Tibial nerve (tissue), 4 donors: Measurements from ENCODE around the gene DERL3. TPM values are rescaled to one million over a fixed set of nuclear protein-coding genes. Genes with fewer than 3 reads are reported as not detected.

Experiments used
- DNase-seq, 2 donors: peaks; one replicate each; pipeline ENCODE4 v3.0.0-alpha.2; 2019; ENCODE audit warnings: low spot score in 2 of 2
- H3K27ac ChIP-seq, 4 donors: fragments of 200-600 bp; sonication (generic) in 3 of 4; one replicate each; pipeline ENCODE4 v1.5.1; 2017 to 2019; ENCODE audit warnings: mild to moderate bottlenecking in 1 of 4
- H3K27me3 ChIP-seq, 2 donors: fragments of 200-600 bp; sonication (generic) in 1 of 2; one replicate each; pipeline versions ENCODE4 v1.5.1 to v1.6.0; 2017 to 2019
- H3K36me3 ChIP-seq, 3 donors: fragments of 200-600 bp; sonication (generic); one replicate each; pipeline ENCODE4 v1.5.1; 2018 to 2019
- H3K4me1 ChIP-seq, 4 donors: fragments of 200-600 bp; sonication (generic) in 3 of 4; one replicate each; pipeline ENCODE4 v1.5.1; 2017 to 2019
- H3K4me3 ChIP-seq, 4 donors: fragments of 200-600 bp; sonication (generic) in 3 of 4; one replicate each; pipeline ENCODE4 v1.5.1; 2017 to 2019; ENCODE audit warnings: mild to moderate bottlenecking in 1 of 4, moderate library complexity in 1 of 4
- H3K9me3 ChIP-seq, 4 donors: fragments of 200-600 bp; sonication (generic) in 3 of 4; one replicate each; pipeline ENCODE4 v1.5.1; 2017 to 2019
- EP300 ChIP-seq, 2 donors: sonication (generic); formaldehyde crosslinking; IDR thresholded peaks; one replicate each; pipeline ENCODE4 v1.6.1; 2017; ENCODE audit warnings: antibody characterized with exemption in 2 of 2, mild to moderate bottlenecking in 1 of 2
- POLR2A ChIP-seq, 2 donors: fragments of 450-650 bp; IDR thresholded peaks; one replicate each; pipeline ENCODE4 v1.6.1; 2017; ENCODE audit warnings: antibody characterized with exemption in 2 of 2, mild to moderate bottlenecking in 2 of 2, moderate library complexity in 2 of 2
- WGBS, 2 donors: methylation state at CpG; one replicate each; pipeline ENCODE4 v1.1.5; 2018; 5-methylcytosine and 5-hydroxymethylcytosine counted together
- total RNA-seq, 4 donors: library from RNA; depleted of rRNA; stranded (reverse); fragments of >200 nt; gene quantifications; one replicate each; pipeline ENCODE4 v1.1.0, GENCODE V29; 2016
- TF ChIP-seq, protein P1 (sequence below), 5 experiments: fragments of 200-600 bp in 3 of 5; fragments of 450-650 bp in 2 of 5; sonication (generic) in 3 of 5; IDR thresholded peaks; one replicate each; pipeline ENCODE4 v1.5.1; 2016 to 2019; ENCODE audit warnings: antibody characterized with exemption in 5 of 5, mild to moderate bottlenecking in 3 of 5, moderate library complexity in 2 of 5

The DERL3 gene
- total RNA-seq, 4 donors from 2014 or later = 0.60 to 2.3 TPM; not detected in 2

DNA sequence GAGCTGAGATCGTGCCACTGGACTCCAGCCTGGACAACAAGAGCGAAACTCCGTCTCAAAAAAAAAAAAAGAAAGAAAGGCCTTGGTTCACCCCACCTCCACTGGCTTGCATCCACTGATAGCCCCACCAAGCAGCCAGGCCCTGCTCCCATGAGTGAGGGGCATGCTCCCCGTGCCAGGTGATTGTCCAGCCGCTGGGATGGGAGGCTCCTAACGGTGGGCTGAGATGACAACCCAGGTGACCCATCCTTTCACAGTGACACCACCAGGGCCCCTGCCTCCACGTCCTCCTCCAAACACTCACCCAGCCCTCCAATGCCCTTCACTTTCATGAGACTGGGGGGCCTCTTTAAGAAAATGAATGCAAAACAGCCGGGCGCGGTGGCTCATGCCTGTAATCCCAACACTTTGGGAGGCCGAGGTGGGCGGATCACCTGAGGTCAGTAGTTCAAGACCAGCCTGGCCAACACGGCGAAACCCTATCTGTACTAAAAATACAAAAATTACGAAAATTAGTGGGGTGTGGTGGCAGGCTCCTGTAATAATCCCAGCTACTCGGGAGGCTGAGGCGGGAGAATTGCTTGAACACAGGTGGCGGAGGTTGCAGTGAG is 8.6 kb upstream of the DERL3 start:
- Histone ChIP-seq H3K36me3 (no peaks in the 10 kb centered on the region), H3K9me3 (no peaks in the 10 kb centered on the region), H3K27me3 (no peaks in the 10 kb centered on the region), H3K4me3 (no peak overlapping the region), H3K27ac (no peak overlapping the region), H3K4me1 (peaks cover 0 to 56% (median 10%) of the 10 kb centered on the region in 4 donors)
- DNase-seq = no peak
- TF ChIP-seq EP300 (IDR thresholded peaks at IDR 0.05) = no peak
- TF ChIP-seq, protein P1, sequence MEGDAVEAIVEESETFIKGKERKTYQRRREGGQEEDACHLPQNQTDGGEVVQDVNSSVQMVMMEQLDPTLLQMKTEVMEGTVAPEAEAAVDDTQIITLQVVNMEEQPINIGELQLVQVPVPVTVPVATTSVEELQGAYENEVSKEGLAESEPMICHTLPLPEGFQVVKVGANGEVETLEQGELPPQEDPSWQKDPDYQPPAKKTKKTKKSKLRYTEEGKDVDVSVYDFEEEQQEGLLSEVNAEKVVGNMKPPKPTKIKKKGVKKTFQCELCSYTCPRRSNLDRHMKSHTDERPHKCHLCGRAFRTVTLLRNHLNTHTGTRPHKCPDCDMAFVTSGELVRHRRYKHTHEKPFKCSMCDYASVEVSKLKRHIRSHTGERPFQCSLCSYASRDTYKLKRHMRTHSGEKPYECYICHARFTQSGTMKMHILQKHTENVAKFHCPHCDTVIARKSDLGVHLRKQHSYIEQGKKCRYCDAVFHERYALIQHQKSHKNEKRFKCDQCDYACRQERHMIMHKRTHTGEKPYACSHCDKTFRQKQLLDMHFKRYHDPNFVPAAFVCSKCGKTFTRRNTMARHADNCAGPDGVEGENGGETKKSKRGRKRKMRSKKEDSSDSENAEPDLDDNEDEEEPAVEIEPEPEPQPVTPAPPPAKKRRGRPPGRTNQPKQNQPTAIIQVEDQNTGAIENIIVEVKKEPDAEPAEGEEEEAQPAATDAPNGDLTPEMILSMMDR (IDR thresholded peaks at IDR 0.05) = no peak
- TF ChIP-seq POLR2A (IDR thresholded peaks at IDR 0.05) = no peak
- 85 to 87% methylated on average over 17 to 18 of the region's 18 CpGs for WGBS, 2 donors

GRCh38 chr22:23846081-23846469 is 7.3 kb upstream of the DERL3 start:
- H3K27ac ChIP-seq = peak overlapping the region in 1 of 4 donors; percentile 17
- 79 to 88% methylated on average over 7 of the region's 7 CpGs for WGBS, 2 donors

DNA sequence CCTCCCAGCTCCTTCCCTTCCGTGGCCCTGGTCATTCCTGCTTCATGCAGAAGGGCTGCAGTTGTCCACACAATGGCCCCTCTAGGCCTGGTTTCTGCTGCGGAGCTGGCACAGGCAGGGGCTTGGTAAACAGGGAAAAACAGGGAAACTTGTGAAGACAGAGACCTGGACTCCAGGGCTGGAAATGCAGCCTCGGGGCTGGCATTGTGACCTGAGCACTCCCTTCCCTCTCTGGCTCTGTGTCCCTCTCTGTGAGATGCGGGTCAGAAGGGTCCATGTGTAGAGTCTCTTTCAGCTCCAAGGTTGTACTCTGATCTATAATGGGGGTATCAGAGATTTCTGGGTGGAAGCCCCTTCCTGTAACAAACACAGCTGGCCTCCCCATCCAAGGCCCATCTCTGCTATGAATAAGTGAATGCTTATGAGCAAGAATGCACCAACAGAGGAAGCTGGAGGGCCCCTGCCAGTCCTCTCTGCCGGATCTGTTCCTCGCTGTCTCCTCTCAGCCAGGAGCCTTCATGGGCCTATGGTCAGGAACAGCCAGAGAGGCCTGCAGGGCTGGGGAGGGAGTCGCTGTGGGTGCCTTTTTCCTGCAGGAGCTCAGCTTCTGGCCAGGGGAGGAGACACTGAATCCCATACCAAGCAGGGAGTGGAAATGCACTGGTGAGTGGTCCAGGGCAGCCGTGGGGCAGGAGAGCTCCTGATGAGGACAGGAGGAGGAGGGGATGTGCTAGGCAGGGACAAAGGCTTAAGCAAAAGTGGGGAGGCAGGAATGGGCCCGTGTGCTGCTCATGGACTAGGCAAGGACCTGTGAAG is 6.7 kb upstream of the DERL3 start:
- H3K4me1 ChIP-seq = peaks cover 0 to 56% (median 10%) of the 10 kb centered on the region in 4 donors
- WGBS, 2 donors = 67 to 73% methylated on average over 9 of the region's 9 CpGs
- no peaks in the 10 kb centered on the region for H3K27me3 ChIP-seq
- TF ChIP-seq, protein P1 (IDR thresholded peaks at IDR 0.05) = no peak
- TF ChIP-seq EP300 (IDR thresholded peaks at IDR 0.05) (no peak), POLR2A (IDR thresholded peaks at IDR 0.05) (no peak)
- no peak for DNase-seq
- no peaks in the 10 kb centered on the region for H3K36me3 ChIP-seq
- H3K27ac ChIP-seq = peak overlapping the region in 1 of 4 donors; percentile 43
- no peaks in the 10 kb centered on the region for H3K9me3 ChIP-seq
- H3K4me3 ChIP-seq = no peak overlapping the region

More at GRCh38 chr22:23846081-23846469, 7.3 kb upstream of the DERL3 start:
- Histone ChIP-seq H3K9me3 (no peaks in the 10 kb centered on the region), H3K27me3 (no peaks in the 10 kb centered on the region), H3K4me1 (peaks cover 0 to 56% (median 10%) of the 10 kb centered on the region in 4 donors), H3K4me3 (no peak overlapping the region), H3K36me3 (no peaks in the 10 kb centered on the region)
- TF ChIP-seq POLR2A (IDR thresholded peaks at IDR 0.05) (no peak), EP300 (IDR thresholded peaks at IDR 0.05) (no peak)
- TF ChIP-seq, protein P1 (IDR thresholded peaks at IDR 0.05) = no peak
- DNase-seq = no peak

- H3K4me1 ChIP-seq = peaks cover 0 to 53% (median 10%) of the 10 kb centered on the region in 4 donors
- H3K27me3 ChIP-seq = no peaks in the 10 kb centered on the region
- H3K9me3 ChIP-seq = no peaks in the 10 kb centered on the region
- no peaks in the 10 kb centered on the region for H3K36me3 ChIP-seq
- TF ChIP-seq EP300 (IDR thresholded peaks at IDR 0.05) (no peak), POLR2A (IDR thresholded peaks at IDR 0.05) (no peak)
- TF ChIP-seq, protein P1 (IDR thresholded peaks at IDR 0.05) = no peak
- H3K4me3 ChIP-seq = no peak overlapping the region
- H3K27ac ChIP-seq = peak overlapping the region in 1 of 4 donors; percentile 43
- WGBS, 2 donors = 73 to 84% methylated on average over 8 of the region's 8 CpGs
- DNase-seq = no peak
These were observed 6.0 kb upstream of the DERL3 start for GRCh38 chr22:23844739-23845202.

DNA sequence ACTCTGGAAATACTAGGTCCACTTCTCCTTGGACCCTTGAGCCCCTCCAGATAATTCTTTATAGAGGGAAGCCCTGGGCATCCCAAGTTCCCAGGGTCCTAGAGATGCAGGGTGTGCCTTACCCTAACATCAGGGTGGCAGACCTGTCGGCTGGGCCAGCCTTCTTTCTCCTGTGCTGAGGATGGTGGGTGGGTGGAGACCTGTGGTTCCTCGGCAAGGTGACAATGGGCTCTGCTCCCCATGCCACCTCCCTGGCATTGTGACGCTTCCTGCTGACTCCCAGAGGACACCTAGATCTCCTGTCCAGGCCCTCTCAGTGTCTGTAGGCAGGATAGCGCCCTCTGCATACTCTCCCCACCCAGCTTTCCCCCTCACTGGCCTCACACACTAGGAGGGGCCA is 3.8 kb upstream of the DERL3 start:
- 71 to 83% methylated on average over 3 to 4 of the region's 4 CpGs for WGBS, 2 donors
- Histone ChIP-seq H3K36me3 (no peaks in the 10 kb centered on the region), H3K4me1 (peaks cover 0 to 53% (median 23%) of the 10 kb centered on the region in 4 donors), H3K9me3 (no peaks in the 10 kb centered on the region), H3K4me3 (no peak overlapping the region), H3K27me3 (no peaks in the 10 kb centered on the region), H3K27ac (no peak overlapping the region)
- DNase-seq = no peak
- TF ChIP-seq, protein P1 (IDR thresholded peaks at IDR 0.05) = no peak
- TF ChIP-seq POLR2A (IDR thresholded peaks at IDR 0.05) = no peak
- TF ChIP-seq EP300 (IDR thresholded peaks at IDR 0.05) = no peak
